Measurements from ENCODE around the gene ADGRL3. TPM values are rescaled to one million over a fixed set of nuclear protein-coding genes. Genes with fewer than 3 reads are reported as not detected.
"Not testable (repeated sequence)": the region's sequence is repeated elsewhere in the genome, so short reads cannot be mapped to it uniquely, and the experiment has no call there.

The ADGRL3 gene
- total and polyA plus RNA-seq, 5 donors, result 0.52 to 3.8 (median 3.2) TPM

DNA sequence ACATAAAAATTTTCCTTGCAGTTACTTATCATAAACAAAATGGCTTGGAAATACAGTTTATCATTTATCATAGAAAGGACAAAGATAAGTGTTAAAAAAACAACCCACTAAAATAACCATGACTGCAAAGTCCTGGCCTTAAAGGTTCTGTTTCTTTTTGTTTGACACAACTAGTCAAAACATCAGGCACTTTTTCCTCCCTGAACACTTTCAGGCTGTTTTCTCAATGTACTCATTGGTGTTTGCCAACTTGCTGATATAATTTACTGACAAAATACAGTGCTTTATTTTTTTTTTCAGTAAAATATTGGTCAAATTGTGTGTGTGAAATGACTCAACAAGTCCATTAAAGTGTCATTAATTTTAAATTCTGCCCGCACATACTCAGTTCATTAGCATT, 156.6 kb downstream of the ADGRL3 start:
- intact Hi-C loops (cut with DNase I), result no loop called here
- no peaks in the 10 kb centered on the region for H3K27me3 ChIP-seq (ENCODE audit: control insufficient read depth, insufficient read depth)
- ATAC-seq (no peak), DNase-seq (no peak)
- no peaks in the 10 kb centered on the region for H3K4me1 ChIP-seq (ENCODE audit: control insufficient read depth, insufficient read depth, low read length)
- WGBS, result 72% methylated on average over 1 of the region's 1 CpG
- H3K9me3 ChIP-seq (ENCODE audit: control insufficient read depth, low read length), result no peaks in the 10 kb centered on the region
- H3K4me3 ChIP-seq (ENCODE audit: low read length), result no peak overlapping the region
- no peak overlapping the region for H3K27ac ChIP-seq (ENCODE audit: low read length)

GRCh38 chr4:61359301-61359700, 159.2 kb downstream of the ADGRL3 start:
- WGBS, result 70% methylated on average over 3 of the region's 3 CpGs
- DNase-seq (no peak), ATAC-seq (no peak)

DNA sequence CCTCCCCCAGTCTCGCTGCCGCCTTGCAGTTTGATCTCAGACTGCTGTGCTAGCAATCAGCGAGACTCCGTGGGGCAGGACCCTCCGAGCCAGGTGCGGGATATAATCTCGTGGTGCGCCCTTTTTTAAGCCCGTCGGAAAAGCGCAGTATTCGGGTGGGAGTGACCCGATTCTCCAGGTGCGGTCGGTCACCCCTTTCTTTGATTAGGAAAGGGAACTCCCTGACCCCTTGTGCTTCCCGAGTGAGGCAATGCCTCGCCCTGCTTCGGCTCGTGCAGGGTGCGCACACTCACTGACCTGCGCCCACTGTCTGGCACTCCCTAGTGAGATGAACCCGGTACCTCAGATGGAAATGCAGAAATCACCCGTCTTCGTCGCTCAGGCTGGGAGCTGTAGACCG, 172.7 kb downstream of the ADGRL3 start:
- H3K4me3 ChIP-seq (ENCODE audit: low read length); H3K4me1 ChIP-seq (ENCODE audit: control insufficient read depth, insufficient read depth, low read length); ATAC-seq; intact Hi-C loops (cut with DNase I); H3K9me3 ChIP-seq (ENCODE audit: control insufficient read depth, low read length); H3K27me3 ChIP-seq (ENCODE audit: control insufficient read depth, insufficient read depth); H3K27ac ChIP-seq (ENCODE audit: low read length): not testable (repeated sequence)
- WGBS, result 93% methylated on average over 26 of the region's 26 CpGs
- DNase-seq, result peak in 1 of 3 donors; percentile 17

More at GRCh38 chr4:61359301-61359700, 159.2 kb downstream of the ADGRL3 start:
- intact Hi-C loops (cut with DNase I), result no loop called here
- Histone ChIP-seq H3K4me3 (ENCODE audit: low read length) (no peak overlapping the region), H3K9me3 (ENCODE audit: control insufficient read depth, low read length) (no peaks in the 10 kb centered on the region), H3K4me1 (ENCODE audit: control insufficient read depth, insufficient read depth, low read length) (no peaks in the 10 kb centered on the region), H3K27me3 (ENCODE audit: control insufficient read depth, insufficient read depth) (no peaks in the 10 kb centered on the region), H3K27ac (ENCODE audit: low read length) (no peak overlapping the region)

DNA sequence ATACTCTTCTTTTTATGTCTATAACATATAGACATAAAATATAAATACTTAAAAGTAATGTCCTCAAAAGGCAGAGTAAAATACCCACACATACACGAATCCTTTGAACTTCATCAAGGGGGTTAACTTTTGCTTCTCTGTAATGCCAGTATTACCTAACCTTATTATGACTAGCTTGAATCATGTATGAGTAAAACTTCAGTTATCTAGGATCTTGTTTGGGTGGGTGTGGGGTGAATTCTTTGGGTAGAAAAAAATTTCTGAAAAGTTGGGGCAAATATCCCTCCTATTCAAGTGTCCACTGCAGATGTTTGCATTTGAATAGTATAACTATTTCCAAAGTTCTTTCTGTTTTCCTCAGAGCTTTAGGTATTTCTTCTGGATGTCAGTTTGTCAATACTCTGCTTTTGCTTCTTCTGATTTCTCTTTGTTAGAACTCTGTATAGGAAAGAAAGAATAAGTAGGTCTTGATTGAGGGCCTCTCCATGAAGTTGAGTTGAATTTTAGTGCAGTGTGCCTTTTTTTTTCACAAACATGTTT, 173.8 kb downstream of the ADGRL3 start:
- H3K27ac ChIP-seq (ENCODE audit: low read length), result no peak overlapping the region
- 70% methylated on average over 1 of the region's 1 CpG for WGBS

GRCh38 chr4:61374447-61374891, 174.3 kb downstream of the ADGRL3 start:
- Histone ChIP-seq H3K9me3 (ENCODE audit: control insufficient read depth, low read length) (no peaks in the 10 kb centered on the region), H3K27me3 (ENCODE audit: control insufficient read depth, insufficient read depth) (no peaks in the 10 kb centered on the region), H3K4me1 (ENCODE audit: control insufficient read depth, insufficient read depth, low read length) (no peaks in the 10 kb centered on the region), H3K4me3 (ENCODE audit: low read length) (no peak overlapping the region), H3K27ac (ENCODE audit: low read length) (no peak overlapping the region)
- ATAC-seq (no peak), DNase-seq (no peak)
- WGBS, result 48% methylated on average over 1 of the region's 1 CpG
- intact Hi-C loops (cut with DNase I), result no loop called here

More for the DNA sequence above, 173.8 kb downstream of the ADGRL3 start:
- no peak overlapping the region for H3K4me3 ChIP-seq (ENCODE audit: low read length)
- no peaks in the 10 kb centered on the region for H3K4me1 ChIP-seq (ENCODE audit: control insufficient read depth, insufficient read depth, low read length)
- intact Hi-C loops (cut with DNase I), result no loop called here
- H3K9me3 ChIP-seq (ENCODE audit: control insufficient read depth, low read length), result no peaks in the 10 kb centered on the region
- no peaks in the 10 kb centered on the region for H3K27me3 ChIP-seq (ENCODE audit: control insufficient read depth, insufficient read depth)
- no peak for DNase-seq
- ATAC-seq, result no peak

GRCh38 chr4:61375301-61375700, 175.2 kb downstream of the ADGRL3 start:
- no peak for DNase-seq
- WGBS, result 59% methylated on average over 2 of the region's 2 CpGs
- ATAC-seq, result no peak
- Histone ChIP-seq H3K27me3 (ENCODE audit: control insufficient read depth, insufficient read depth) (no peaks in the 10 kb centered on the region), H3K4me1 (ENCODE audit: control insufficient read depth, insufficient read depth, low read length) (no peaks in the 10 kb centered on the region), H3K27ac (ENCODE audit: low read length) (no peak overlapping the region), H3K4me3 (ENCODE audit: low read length) (no peak overlapping the region), H3K9me3 (ENCODE audit: control insufficient read depth, low read length) (no peaks in the 10 kb centered on the region)
- intact Hi-C loops (cut with DNase I), result no loop called here

- intact Hi-C loops (cut with DNase I), result no loop called here
- H3K4me1 ChIP-seq (ENCODE audit: control insufficient read depth, insufficient read depth, low read length), result no peaks in the 10 kb centered on the region
- no peak for ATAC-seq
- DNase-seq, result peak in 1 of 3 donors; percentile 5
- no peaks in the 10 kb centered on the region for H3K9me3 ChIP-seq (ENCODE audit: control insufficient read depth, low read length)
- H3K4me3 ChIP-seq (ENCODE audit: low read length), result no peak overlapping the region
- no peaks in the 10 kb centered on the region for H3K27me3 ChIP-seq (ENCODE audit: control insufficient read depth, insufficient read depth)
- WGBS, result 44% methylated on average over 3 of the region's 3 CpGs
- no peak overlapping the region for H3K27ac ChIP-seq (ENCODE audit: low read length)
These were observed 176.2 kb downstream of the ADGRL3 start for GRCh38 chr4:61376301-61376700.

DNA sequence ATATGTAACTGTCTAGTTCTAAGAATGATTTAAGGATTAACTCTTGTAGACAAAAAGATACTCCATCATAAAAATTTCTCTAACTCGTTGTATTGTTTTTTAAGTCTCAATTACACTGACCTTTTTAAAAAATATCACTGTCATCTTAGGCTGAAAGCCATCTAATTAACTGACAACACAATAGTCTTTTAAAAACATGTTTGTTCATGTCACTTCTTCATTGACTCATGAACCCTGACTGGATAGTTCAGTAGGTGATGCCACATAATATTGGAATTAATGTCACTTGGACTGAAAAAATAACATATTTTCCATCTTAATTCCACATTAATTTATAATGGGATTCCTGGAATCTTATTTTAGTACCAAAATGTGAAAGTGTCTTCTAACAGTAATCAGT, 179.3 kb downstream of the ADGRL3 start:
- no peaks in the 10 kb centered on the region for H3K27me3 ChIP-seq (ENCODE audit: control insufficient read depth, insufficient read depth)
- 72% methylated on average over 1 of the region's 1 CpG for WGBS
- ATAC-seq (no peak), DNase-seq (no peak)
- H3K9me3 ChIP-seq (ENCODE audit: control insufficient read depth, low read length), result no peaks in the 10 kb centered on the region
- H3K27ac ChIP-seq (ENCODE audit: low read length), result no peak overlapping the region
- H3K4me3 ChIP-seq (ENCODE audit: low read length), result no peak overlapping the region
- H3K4me1 ChIP-seq (ENCODE audit: control insufficient read depth, insufficient read depth, low read length), result no peaks in the 10 kb centered on the region
- intact Hi-C loops (cut with DNase I), result no loop called here

DNA sequence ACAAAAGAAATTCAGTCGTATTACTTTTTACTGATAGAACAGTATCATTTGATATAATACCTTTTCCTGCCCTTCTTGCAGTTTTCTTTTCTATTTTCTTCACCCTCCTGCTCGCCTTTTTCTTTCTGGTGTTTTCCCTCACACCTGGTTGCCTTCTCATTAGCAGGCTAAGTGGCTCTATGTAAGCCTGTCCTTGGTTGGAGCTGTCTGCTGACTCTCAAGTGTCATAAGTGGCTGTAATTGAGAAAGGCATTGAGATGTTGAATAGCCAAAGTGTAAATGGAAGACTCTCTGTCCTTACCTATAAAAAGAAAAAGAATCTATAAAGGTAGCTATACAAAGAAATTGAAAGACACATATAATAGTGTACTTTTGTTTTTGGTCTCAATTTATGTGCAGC, 180.7 kb downstream of the ADGRL3 start:
- 69% methylated on average over 2 of the region's 2 CpGs for WGBS

GRCh38 chr4:61385256-61385655, 185.1 kb downstream of the ADGRL3 start:
- ATAC-seq (no peak), DNase-seq (no peak)
- Histone ChIP-seq H3K4me3 (ENCODE audit: low read length) (no peak overlapping the region), H3K4me1 (ENCODE audit: control insufficient read depth, insufficient read depth, low read length) (no peaks in the 10 kb centered on the region), H3K27ac (ENCODE audit: low read length) (no peak overlapping the region), H3K27me3 (ENCODE audit: control insufficient read depth, insufficient read depth) (no peaks in the 10 kb centered on the region), H3K9me3 (ENCODE audit: control insufficient read depth, low read length) (no peaks in the 10 kb centered on the region)
- intact Hi-C loops (cut with DNase I), result no loop called here
- WGBS, result 80% methylated on average over 4 of the region's 4 CpGs

More for the DNA sequence above, 180.7 kb downstream of the ADGRL3 start:
- H3K4me3 ChIP-seq (ENCODE audit: low read length), result no peak overlapping the region
- DNase-seq (no peak), ATAC-seq (no peak)
- no peaks in the 10 kb centered on the region for H3K27me3 ChIP-seq (ENCODE audit: control insufficient read depth, insufficient read depth)
- H3K4me1 ChIP-seq (ENCODE audit: control insufficient read depth, insufficient read depth, low read length), result no peaks in the 10 kb centered on the region
- no peak overlapping the region for H3K27ac ChIP-seq (ENCODE audit: low read length)
- intact Hi-C loops (cut with DNase I), result no loop called here
- H3K9me3 ChIP-seq (ENCODE audit: control insufficient read depth, low read length), result no peaks in the 10 kb centered on the region

DNA sequence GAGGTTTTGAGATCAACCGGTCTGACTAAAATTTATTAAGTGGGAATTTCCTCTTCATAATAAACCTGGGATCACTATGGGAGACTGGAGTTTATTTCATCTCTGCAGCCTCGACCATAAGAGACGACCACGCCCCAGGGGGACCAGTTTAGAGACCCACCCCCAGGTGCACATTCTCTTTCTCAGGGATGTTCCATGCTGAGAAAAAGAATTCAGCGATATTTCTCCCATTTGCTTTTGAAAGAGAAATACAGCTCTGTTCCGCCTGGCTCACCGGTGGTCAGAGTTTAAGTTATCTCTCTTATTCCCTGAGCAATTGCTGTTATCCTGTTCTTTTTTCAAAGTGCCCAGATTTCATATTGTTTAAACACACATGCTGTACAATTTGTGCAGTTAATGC, 187.2 kb downstream of the ADGRL3 start:
- H3K27me3 ChIP-seq (ENCODE audit: control insufficient read depth, insufficient read depth); H3K4me3 ChIP-seq (ENCODE audit: low read length); ATAC-seq; intact Hi-C loops (cut with DNase I); H3K4me1 ChIP-seq (ENCODE audit: control insufficient read depth, insufficient read depth, low read length); H3K27ac ChIP-seq (ENCODE audit: low read length); DNase-seq; H3K9me3 ChIP-seq (ENCODE audit: control insufficient read depth, low read length): not testable (repeated sequence)
- 82% methylated on average over 7 of the region's 7 CpGs for WGBS

DNA sequence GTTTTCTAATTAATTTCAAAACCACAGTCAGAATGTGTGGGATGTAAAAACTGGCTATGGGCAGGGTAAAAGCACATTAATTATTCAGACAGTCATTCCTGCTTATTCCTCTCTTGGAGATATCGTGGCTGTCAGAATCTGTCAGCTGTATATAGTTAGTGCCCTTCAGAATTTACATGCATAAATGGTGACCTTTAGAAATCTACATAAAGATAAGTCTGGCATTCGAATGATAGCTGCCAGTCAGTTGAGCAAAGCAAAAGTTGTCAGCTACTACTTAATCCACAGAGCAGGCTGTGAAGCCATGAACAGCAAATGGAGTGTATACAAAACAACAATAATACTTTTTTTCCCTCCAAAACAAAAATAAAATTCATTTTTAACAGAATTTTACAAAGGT, 189.5 kb downstream of the ADGRL3 start:
- Histone ChIP-seq H3K9me3 (ENCODE audit: control insufficient read depth, low read length) (no peaks in the 10 kb centered on the region), H3K4me1 (ENCODE audit: control insufficient read depth, insufficient read depth, low read length) (no peaks in the 10 kb centered on the region), H3K27me3 (ENCODE audit: control insufficient read depth, insufficient read depth) (no peaks in the 10 kb centered on the region), H3K27ac (ENCODE audit: low read length) (no peak overlapping the region), H3K4me3 (ENCODE audit: low read length) (no peak overlapping the region)
- intact Hi-C loops (cut with DNase I), result no loop called here
- no peak for DNase-seq
- 51% methylated on average over 2 of the region's 2 CpGs for WGBS
- ATAC-seq, result no peak

Data from right cardiac atrium (tissue), 5 donors.